Measurements from ENCODE around the gene AKTIP. TPM values are rescaled to one million over a fixed set of nuclear protein-coding genes. Genes with fewer than 3 reads are reported as not detected.
A peak's percentile ranks its signal among the peaks of the same experiment; 100 is the strongest.

AKTIP gene
- total RNA-seq, 2 experiments from 2014 or later: 51.2 to 53.3 TPM

DNA sequence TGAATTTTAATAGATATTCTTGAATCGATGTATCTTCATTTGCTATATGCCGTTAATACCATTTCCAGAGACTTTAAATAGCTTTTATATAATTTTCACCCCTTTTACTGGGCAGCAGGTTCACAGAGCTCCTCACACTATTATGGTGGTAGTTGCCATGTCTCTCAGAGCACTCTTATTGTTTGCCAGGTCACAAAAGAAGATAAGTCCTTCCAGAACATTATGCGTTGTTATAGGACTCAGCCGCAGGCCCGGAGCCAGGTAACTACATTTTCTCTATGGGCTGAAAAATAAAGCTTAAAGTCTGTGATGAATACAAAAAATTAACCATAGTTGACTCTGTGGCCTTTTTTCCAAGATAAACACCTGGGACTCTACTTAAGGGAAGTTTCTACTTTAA lies 24.0 kb downstream of the AKTIP start:
- Mint-ChIP-seq H3K9me3 (no peaks in the 10 kb centered on the region), H3K4me1 (ENCODE audit: low read depth) (peaks cover 72% of the 10 kb centered on the region), H3K27me3 (no peaks in the 10 kb centered on the region), H3K36me3 (ENCODE audit: low read depth) (peaks cover 99% of the 10 kb centered on the region), H3K27ac (peak overlapping the region; percentile 46), H3K4me3 (no peak overlapping the region)
- ATAC-seq (ENCODE audit: poor library complexity): no peak
- no peak for DNase-seq
- ChIA-PET POLR2A (interaction anchor here (1.4 to 5.9 kb wide), 3 partner anchors 22 to 44 kb away, joined by 3 to 39 read pairs (median 17); partner anchors contain the start of gene RBL2), CTCF (interaction anchor here (1.2 to 1.3 kb wide), 2 partner anchors 16 to 19 kb away, joined by 3 read pairs; no protein-coding TSS in a partner anchor)
- intact Hi-C loops (cut with DNase I, micrococcal nuclease): no loop called here
- Histone ChIP-seq H3K4me1 (ENCODE audit: insufficient read depth, low read length) (peaks cover 11% of the 10 kb centered on the region), H3K27me3 (ENCODE audit: control insufficient read depth in 1 of 2, insufficient read depth in 2 of 2, low read length in 2 of 2) (no peaks in the 10 kb centered on the region), H3K4me3 (ENCODE audit: low read length) (no peak overlapping the region), H3K9me3 (ENCODE audit: control insufficient read depth in 1 of 2, insufficient read depth in 1 of 2, low read length in 2 of 2) (peaks cover 3 to 7% of the 10 kb centered on the region in 2 experiments), H3K36me3 (ENCODE audit: insufficient read depth, low read length) (peaks cover 85% of the 10 kb centered on the region), H3K27ac (ENCODE audit: low read depth in 1 of 2, low read length in 2 of 2) (no peak overlapping the region)
- TF ChIP-seq CTCF (IDR thresholded peaks at IDR 0.05): no peak

GRCh38 chr16:53476867-53477266 lies 26.1 kb downstream of the AKTIP start:
- POLR2A ChIA-PET: interaction anchor here (0.8 to 3.6 kb wide), 3 partner anchors 13 to 22 kb away, joined by 3 to 17 read pairs (median 5); no protein-coding TSS in a partner anchor
- Mint-ChIP-seq H3K36me3 (ENCODE audit: low read depth) (peaks cover 99% of the 10 kb centered on the region), H3K27ac (peak overlapping the region; percentile 63), H3K4me1 (ENCODE audit: low read depth) (peaks cover 72% of the 10 kb centered on the region), H3K4me3 (peak overlapping the region; percentile 21), H3K27me3 (no peaks in the 10 kb centered on the region), H3K9me3 (no peaks in the 10 kb centered on the region)
- H3K27me3 ChIP-seq (ENCODE audit: control insufficient read depth in 1 of 2, insufficient read depth in 2 of 2, low read length in 2 of 2): no peaks in the 10 kb centered on the region
- intact Hi-C loops (cut with DNase I, micrococcal nuclease): no loop called here
- peaks cover 11% of the 10 kb centered on the region for H3K4me1 ChIP-seq (ENCODE audit: insufficient read depth, low read length)
- CTCF ChIA-PET: interaction anchor here (1.0 kb wide), 1 partner anchor 31 kb away, joined by 3 read pairs; no protein-coding TSS in a partner anchor
- no peak for DNase-seq
- no peak overlapping the region for H3K27ac ChIP-seq (ENCODE audit: low read depth in 1 of 2, low read length in 2 of 2)
- no peak for TF ChIP-seq CTCF (IDR thresholded peaks at IDR 0.05)
- H3K9me3 ChIP-seq (ENCODE audit: control insufficient read depth in 1 of 2, insufficient read depth in 1 of 2, low read length in 2 of 2): no peaks in the 10 kb centered on the region
- H3K4me3 ChIP-seq (ENCODE audit: low read length): no peak overlapping the region
- ATAC-seq (ENCODE audit: poor library complexity): no peak
- H3K36me3 ChIP-seq (ENCODE audit: insufficient read depth, low read length): peaks cover 85% of the 10 kb centered on the region

- peaks cover 98% of the 10 kb centered on the region for H3K36me3 ChIP-seq (ENCODE audit: insufficient read depth, low read length)
- DNase-seq (no peak), ATAC-seq (ENCODE audit: poor library complexity) (no peak)
- no peak overlapping the region for H3K4me3 ChIP-seq (ENCODE audit: low read length)
- H3K4me1 Mint-ChIP-seq (ENCODE audit: low read depth): peaks cover 63% of the 10 kb centered on the region
- H3K27ac Mint-ChIP-seq: peak overlapping the region; percentile 69
- CTCF ChIA-PET: interaction anchor here (1.1 to 1.3 kb wide), 2 partner anchors 12 to 32 kb away, joined by 3 read pairs; no protein-coding TSS in a partner anchor
- no peaks in the 10 kb centered on the region for H3K9me3 Mint-ChIP-seq
- peaks cover 39% of the 10 kb centered on the region for H3K4me1 ChIP-seq (ENCODE audit: insufficient read depth, low read length)
- POLR2A ChIA-PET: interaction anchor here (0.6 to 1.3 kb wide), 2 partner anchors 20 to 32 kb away, joined by 3 to 4 read pairs; partner anchors contain the start of gene RBL2
- TF ChIP-seq CTCF (IDR thresholded peaks at IDR 0.05): no peak
- H3K4me3 Mint-ChIP-seq: peak overlapping the region; percentile 30
- H3K27ac ChIP-seq (ENCODE audit: low read depth in 1 of 2, low read length in 2 of 2): no peak overlapping the region
- intact Hi-C loops (cut with DNase I, micrococcal nuclease): no loop called here
- H3K36me3 Mint-ChIP-seq (ENCODE audit: low read depth): peaks cover 98% of the 10 kb centered on the region
- no peaks in the 10 kb centered on the region for H3K27me3 ChIP-seq (ENCODE audit: control insufficient read depth in 1 of 2, insufficient read depth in 2 of 2, low read length in 2 of 2)
- H3K9me3 ChIP-seq (ENCODE audit: control insufficient read depth in 1 of 2, insufficient read depth in 1 of 2, low read length in 2 of 2): no peaks in the 10 kb centered on the region
- H3K27me3 Mint-ChIP-seq: no peaks in the 10 kb centered on the region
These were observed 37.3 kb downstream of the AKTIP start for GRCh38 chr16:53465606-53466280.
